ENCODE measurements around the gene UPK1A. TPM values are rescaled to one million over a fixed set of nuclear protein-coding genes. Genes with fewer than 3 reads are reported as not detected.

The UPK1A gene
- total and polyA plus RNA-seq, 2 of the 8 experiments (the other 6 are each of a cell fraction or from before 2014, with no cell fraction given), result 0.56 to 9.9 TPM

- TF ChIP-seq KDM1A (IDR thresholded peaks at IDR 0.05; ENCODE audit: borderline replicate concordance, low read length) (no peak), ASH2L (IDR thresholded peaks at IDR 0.05; ENCODE audit: low read length) (no peak), YY1 (IDR thresholded peaks at IDR 0.05; ENCODE audit: low read depth, low read length) (no peak), JUND (IDR thresholded peaks at IDR 0.05; ENCODE audit: low read length) (no peak), CHD1 (IDR thresholded peaks at IDR 0.05; ENCODE audit: low read depth, low read length) (no peak), CTCF (IDR thresholded peaks at IDR 0.05; ENCODE audit: control extremely low read depth in 1 of 3, insufficient read depth in 1 of 3, low read depth in 1 of 3, low read length in 3 of 3) (no peak)
Observed at GRCh38 chr19:35622750-35623149, 43.6 kb upstream of the UPK1A start (continued).

All from H1 (cell line).